Common myeloid progenitor, CD34-positive (primary cell): ENCODE measurements around the gene BACH2.
A peak's percentile ranks its signal among the peaks of the same experiment; 100 is the strongest.

Experiments
- CTCF ChIA-PET: fragments of 350-600 bp; sonication (Branson Sonifier 250); formaldehyde crosslinking; loops from one replicate; lab custom pipeline; 2021; ENCODE audit warnings: antibody characterized with exemption; lab: Charles Lee
- POLR2A ChIA-PET: fragments of 350-600 bp; sonication (Branson Sonifier 250); formaldehyde crosslinking; loops from one replicate; lab custom pipeline; 2021; ENCODE audit warnings: antibody characterized with exemption; lab: Charles Lee
- DNase-seq, 3 donors: peaks; one replicate each; pipeline versions ENCODE4 v3.0.0 to v3.0.0-alpha.2; 2013
- H3K27ac ChIP-seq, 2 experiments: 1 replicate in 1 of 2; 2 replicates in 1 of 2; pipeline ENCODE4 v1.7.0; 2013; ENCODE audit warnings: inconsistent platforms in 2 of 2, low read length in 2 of 2, mild to moderate bottlenecking in 2 of 2, low read depth in 1 of 2, moderate library complexity in 1 of 2; ENCODE audit not compliant: severe bottlenecking in 2 of 2, insufficient read depth in 1 of 2, poor library complexity in 1 of 2
- H3K27me3 ChIP-seq, 5 experiments: replicated peaks in 2 of 5; 1 replicate in 3 of 5; 2 replicates in 2 of 5; pipeline versions ENCODE4 v1.6.1 to v1.7.0; 2013; ENCODE audit warnings: low read length in 4 of 5, mild to moderate bottlenecking in 2 of 5, moderate library complexity in 2 of 5, inconsistent platforms in 1 of 5; ENCODE audit not compliant: insufficient read depth in 5 of 5, control insufficient read depth in 4 of 5
- H3K36me3 ChIP-seq, 4 experiments: 1 replicate in 2 of 4; 2 replicates in 2 of 4; pipeline versions ENCODE4 v1.6.1 to v1.7.0; 2013; ENCODE audit warnings: low read length in 3 of 4, control low read depth in 1 of 4, mild to moderate bottlenecking in 1 of 4; ENCODE audit not compliant: control insufficient read depth in 4 of 4, insufficient read depth in 4 of 4
- H3K4me1 ChIP-seq, 4 experiments: 1 replicate in 3 of 4; 2 replicates in 1 of 4; pipeline versions ENCODE4 v1.6.1 to v1.7.1; 2013; ENCODE audit warnings: low read length in 3 of 4, mild to moderate bottlenecking in 3 of 4, control low read depth in 1 of 4, inconsistent platforms in 1 of 4, moderate library complexity in 1 of 4; ENCODE audit not compliant: control insufficient read depth in 4 of 4, insufficient read depth in 4 of 4; ENCODE audit errors: control extremely low read depth in 1 of 4
- H3K4me3 ChIP-seq, 7 experiments: 1 replicate in 4 of 7; 2 replicates in 3 of 7; pipeline versions ENCODE4 v1.5.1 to v1.7.0; 2013; ENCODE audit warnings: mild to moderate bottlenecking in 7 of 7, low read length in 6 of 7, moderate library complexity in 6 of 7, inconsistent platforms in 2 of 7, low read depth in 2 of 7, control low read depth in 1 of 7; ENCODE audit not compliant: insufficient read depth in 4 of 7, control insufficient read depth in 1 of 7; ENCODE audit errors: extremely low read depth in 1 of 7
- H3K9me3 ChIP-seq, 5 experiments: 1 replicate in 4 of 5; 2 replicates in 1 of 5; pipeline versions ENCODE4 v1.6.1 to v1.7.1; 2013; ENCODE audit warnings: low read length in 4 of 5, mild to moderate bottlenecking in 2 of 5, inconsistent platforms in 1 of 5, low read depth in 1 of 5, moderate library complexity in 1 of 5; ENCODE audit not compliant: control insufficient read depth in 4 of 5, insufficient read depth in 2 of 5; ENCODE audit errors: control extremely low read depth in 1 of 5
- WGBS: methylation state at CpG from one replicate; pipeline ENCODE4 v1.1.5; 2013; ENCODE audit not compliant: insufficient coverage; 5-methylcytosine and 5-hydroxymethylcytosine counted together

Gene BACH2

GRCh38 chr6:90008189-90008907 lies 288.3 kb downstream of the BACH2 start:
- H3K27me3 ChIP-seq = no peaks in the 10 kb centered on the region
- CTCF ChIA-PET = no interaction called here
- no peaks in the 10 kb centered on the region for H3K9me3 ChIP-seq
- no peaks in the 10 kb centered on the region for H3K4me1 ChIP-seq
- 98% methylated on average over 8 of the region's 9 CpGs for WGBS
- DNase-seq = no peak
- H3K36me3 ChIP-seq = peaks cover 0 to 16% (median 10%) of the 10 kb centered on the region in 4 experiments
- no peak overlapping the region for H3K27ac ChIP-seq
- POLR2A ChIA-PET = no interaction called here
- no peak overlapping the region for H3K4me3 ChIP-seq

GRCh38 chr6:90005048-90005827 lies 291.4 kb downstream of the BACH2 start:
- peaks cover 0 to 16% (median 10%) of the 10 kb centered on the region in 4 experiments for H3K36me3 ChIP-seq
- DNase-seq = no peak
- no peaks in the 10 kb centered on the region for H3K9me3 ChIP-seq
- no peaks in the 10 kb centered on the region for H3K27me3 ChIP-seq
- no peak overlapping the region for H3K4me3 ChIP-seq
- H3K27ac ChIP-seq = no peak overlapping the region
- ChIA-PET CTCF (interaction anchor here (1.1 kb wide), 1 partner anchor 19 kb away, joined by 3 read pairs; no protein-coding TSS in a partner anchor), POLR2A (interaction anchor here (0.6 kb wide), 1 partner anchor 1601 kb away, joined by 3 read pairs; no protein-coding TSS in a partner anchor)
- peaks cover 0 to under 1% (median 0%) of the 10 kb centered on the region in 4 experiments for H3K4me1 ChIP-seq
- WGBS = 97% methylated on average over 8 of the region's 9 CpGs

- ChIA-PET CTCF (no interaction called here), POLR2A (no interaction called here)
- Histone ChIP-seq H3K27me3 (no peaks in the 10 kb centered on the region), H3K27ac (no peak overlapping the region), H3K36me3 (peaks cover 0 to 16% (median 10%) of the 10 kb centered on the region in 4 experiments), H3K4me1 (peaks cover 0 to 6% (median 0%) of the 10 kb centered on the region in 4 experiments), H3K4me3 (no peak overlapping the region), H3K9me3 (no peaks in the 10 kb centered on the region)
- WGBS = 100% methylated on average over 1 of the region's 5 CpGs
- DNase-seq = no peak
These were observed 292.1 kb downstream of the BACH2 start for GRCh38 chr6:90004511-90004910.

GRCh38 chr6:90003941-90004340 lies 292.7 kb downstream of the BACH2 start:
- H3K9me3 ChIP-seq = no peaks in the 10 kb centered on the region
- H3K36me3 ChIP-seq = peaks cover 0 to 16% (median 9%) of the 10 kb centered on the region in 4 experiments
- CTCF ChIA-PET = no interaction called here
- H3K4me1 ChIP-seq = peaks cover 0 to 6% (median 0%) of the 10 kb centered on the region in 4 experiments
- DNase-seq = no peak
- WGBS = 100% methylated on average over 1 of the region's 2 CpGs
- no peak overlapping the region for H3K27ac ChIP-seq
- POLR2A ChIA-PET = no interaction called here
- no peak overlapping the region for H3K4me3 ChIP-seq
- no peaks in the 10 kb centered on the region for H3K27me3 ChIP-seq

GRCh38 chr6:90003069-90003795 lies 293.4 kb downstream of the BACH2 start:
- Histone ChIP-seq H3K27me3 (no peaks in the 10 kb centered on the region), H3K4me3 (no peak overlapping the region), H3K27ac (no peak overlapping the region), H3K4me1 (peaks cover 0 to 6% (median 0%) of the 10 kb centered on the region in 4 experiments), H3K36me3 (peaks cover 0 to 12% (median 7%) of the 10 kb centered on the region in 4 experiments), H3K9me3 (no peaks in the 10 kb centered on the region)
- POLR2A ChIA-PET = no interaction called here
- CTCF ChIA-PET = interaction anchor here (1.2 kb wide), 1 partner anchor 13 kb away, joined by 3 read pairs; no protein-coding TSS in a partner anchor
- WGBS = 95% methylated on average over 4 of the region's 5 CpGs
- DNase-seq = no peak

- CTCF ChIA-PET = no interaction called here
- Histone ChIP-seq H3K9me3 (no peaks in the 10 kb centered on the region), H3K4me1 (peaks cover 0 to 15% (median 4%) of the 10 kb centered on the region in 4 experiments), H3K4me3 (no peak overlapping the region), H3K36me3 (no peaks in the 10 kb centered on the region), H3K27me3 (no peaks in the 10 kb centered on the region), H3K27ac (no peak overlapping the region)
- POLR2A ChIA-PET = no interaction called here
- WGBS = 93% methylated on average over 5 of the region's 5 CpGs
- peak in 2 of 3 donors; percentile 28 to 39 for DNase-seq
These were observed 295.5 kb downstream of the BACH2 start for GRCh38 chr6:90000864-90001731.
